ENCODE data around the gene PRKCH.

- no peak for TF ChIP-seq CTCF (IDR thresholded peaks at IDR 0.05; ENCODE audit: low read depth, low read length)
- TF ChIP-seq EZH2phosphoT487 (IDR thresholded peaks at IDR 0.05; ENCODE audit: low read depth): no peak
Observed at GRCh38 chr14:61396279-61396678, 74.9 kb downstream of the PRKCH start.
